Right lobe of liver (tissue), 4 donors: ENCODE data around the gene IFNL3.

Experiments used
- CTCF ChIP-seq, 4 donors: fragments of 200-600 bp in 3 of 4; fragments of 450-650 bp in 1 of 4; IDR thresholded peaks; one replicate each; pipeline versions ENCODE4 v1.5.1 to v1.8.0; 2016 to 2022; ENCODE audit warnings: antibody characterized with exemption in 4 of 4, mild to moderate bottlenecking in 2 of 4
- POLR2A ChIP-seq: fragments of 450-650 bp; IDR thresholded peaks from one replicate; pipeline ENCODE4 v1.6.1; 2017; ENCODE audit warnings: antibody characterized with exemption, mild to moderate bottlenecking
- donor health status: DM: no; HTN: no; CAD: no.
- donor health status: DM: no; HTN: no; CAD: no.
- donor health status: DM: no; HTN: yes; CAD: no.

- no peak for TF ChIP-seq CTCF (IDR thresholded peaks at IDR 0.05)
- TF ChIP-seq POLR2A = no peak
Observed at GRCh38 chr19:39282021-39282420, 37.2 kb upstream of the IFNL3 start.
